GM18861 (cell line): ENCODE measurements around the gene STK38.
"Not testable (repeated sequence)": the region's sequence is repeated elsewhere in the genome, so short reads cannot be mapped to it uniquely, and the experiment has no call there.

Experiments used
- ATAC-seq: cut with Tn5 transposase; IDR thresholded peaks from one replicate; pipeline ENCODE4 v1.9.1; 2021; ENCODE audit not compliant: unreplicated experiment

The STK38 gene

GRCh38 chr6:36546920-36547645 lies at the start of gene STK38:
STK38 (minus strand) TSS chr6:36547479; CDS start chr6:36540202, 7,277 bp downstream.
- peak; percentile 50 for ATAC-seq

DNA sequence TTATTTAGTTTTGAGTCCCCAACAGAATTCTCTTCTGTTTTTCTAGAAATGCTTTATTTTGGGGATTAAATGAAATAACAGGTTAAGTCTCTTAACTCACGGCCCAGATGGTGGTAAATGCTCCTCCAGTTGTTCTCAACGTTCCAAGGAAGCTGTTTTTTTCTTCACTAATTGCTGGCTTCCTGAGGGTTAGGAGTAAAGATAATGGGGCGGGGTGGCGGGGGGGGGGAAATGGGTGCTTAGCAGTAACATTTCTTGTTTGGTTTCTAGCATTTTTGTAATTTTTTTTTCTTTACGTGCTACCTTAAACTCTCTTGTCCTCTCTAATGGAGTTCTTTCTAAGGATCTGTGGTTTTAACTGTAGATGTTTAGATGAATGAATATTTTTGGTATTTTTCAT lies 49.1 kb upstream of the STK38 start:
- ATAC-seq = no peak

GRCh38 chr6:36594816-36595643 lies 47.8 kb upstream of the STK38 start:
- ATAC-seq = no peak

GRCh38 chr6:36594029-36594815 lies 46.9 kb upstream of the STK38 start, which contains the start of gene SRSF3:
SRSF3 (plus strand) TSS chr6:36594362; CDS start chr6:36596763, 2,401 bp downstream.
- ATAC-seq = peak; percentile 80

DNA sequence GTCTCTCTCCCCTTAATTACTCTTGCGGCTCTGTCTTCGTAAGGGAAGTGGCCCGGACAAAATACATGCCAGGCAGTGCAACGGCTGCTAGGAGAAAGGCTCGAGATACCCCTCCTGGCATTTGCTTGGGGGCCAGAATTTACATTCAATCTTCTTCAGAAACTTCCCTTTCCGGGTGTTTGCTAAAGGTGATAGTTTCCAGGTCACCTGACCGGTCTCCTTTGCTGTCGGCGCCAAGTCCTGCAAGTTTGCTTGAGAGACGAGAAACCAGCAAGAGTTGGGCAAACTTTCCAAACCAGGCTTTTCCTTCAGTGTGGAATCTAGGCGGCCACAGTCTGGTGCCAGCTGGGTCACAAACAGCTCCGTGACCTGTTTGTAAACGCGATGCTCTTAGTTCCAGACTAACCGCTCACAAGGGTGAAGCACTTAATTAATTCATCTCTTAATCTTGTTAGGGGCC lies 46.3 kb upstream of the STK38 start:
- no peak for ATAC-seq

GRCh38 chr6:36592221-36592655 lies 45.0 kb upstream of the STK38 start:
- ATAC-seq = peak; percentile 43

- no peak for ATAC-seq
Measured at GRCh38 chr6:36590237-36590636, 43.0 kb upstream of the STK38 start.

DNA sequence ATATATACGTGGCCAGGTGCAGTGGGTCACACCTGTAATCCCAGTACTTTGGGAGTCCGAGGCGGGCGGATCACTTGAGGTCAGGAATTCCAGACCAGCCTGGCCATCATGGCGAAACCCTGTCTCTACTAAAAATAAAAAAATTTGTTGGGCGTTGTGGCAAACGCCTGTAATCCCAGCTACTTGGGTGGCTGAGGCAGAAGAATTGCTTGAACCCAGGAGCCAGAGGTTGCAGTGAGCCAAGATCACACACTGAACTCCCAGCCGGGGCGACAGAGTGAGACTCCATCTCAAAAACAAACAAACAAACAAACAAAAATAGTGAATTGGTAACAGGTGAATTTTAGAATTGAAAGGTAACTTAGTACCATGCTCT lies 41.7 kb upstream of the STK38 start:
- ATAC-seq = not testable (repeated sequence)

DNA sequence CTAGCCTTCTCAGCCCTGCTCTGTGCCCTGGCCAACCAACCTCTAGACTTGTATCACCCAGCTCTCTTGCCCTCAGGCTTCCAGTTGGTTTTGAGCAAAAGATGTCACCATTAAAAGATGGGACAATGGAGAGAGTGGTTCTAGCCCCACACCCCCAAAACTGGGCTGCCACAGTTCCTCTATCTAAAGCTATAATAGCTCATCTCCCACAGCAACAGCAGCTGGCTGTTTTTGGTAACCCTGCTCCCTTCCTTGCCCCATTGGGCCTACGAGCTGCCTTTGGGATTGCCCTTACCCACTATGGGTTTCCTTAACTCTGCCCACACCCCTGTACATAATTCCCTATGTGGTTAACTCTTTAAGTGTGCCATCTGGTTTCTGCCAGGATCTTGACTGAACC lies 39.3 kb upstream of the STK38 start:
- no peak for ATAC-seq

- ATAC-seq = no peak
Measured at GRCh38 chr6:36581716-36582115, 34.4 kb upstream of the STK38 start.

DNA sequence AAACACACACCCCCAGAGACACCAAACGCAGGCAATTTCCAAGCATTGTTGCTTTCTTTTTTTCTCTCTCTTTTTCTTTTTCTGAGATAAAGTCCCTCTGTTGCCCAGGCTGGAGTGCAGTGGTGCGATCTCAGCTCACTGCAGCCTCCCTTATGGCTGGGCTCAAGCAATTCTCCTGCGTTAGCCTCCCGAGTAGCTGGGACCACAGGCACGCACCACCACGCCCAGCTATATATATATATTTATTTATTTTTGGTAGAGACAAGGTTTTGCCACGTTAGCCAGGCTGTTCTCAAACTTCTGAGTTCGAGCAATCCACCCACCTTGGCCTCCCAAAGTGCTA lies 32.9 kb upstream of the STK38 start:
- no peak for ATAC-seq

DNA sequence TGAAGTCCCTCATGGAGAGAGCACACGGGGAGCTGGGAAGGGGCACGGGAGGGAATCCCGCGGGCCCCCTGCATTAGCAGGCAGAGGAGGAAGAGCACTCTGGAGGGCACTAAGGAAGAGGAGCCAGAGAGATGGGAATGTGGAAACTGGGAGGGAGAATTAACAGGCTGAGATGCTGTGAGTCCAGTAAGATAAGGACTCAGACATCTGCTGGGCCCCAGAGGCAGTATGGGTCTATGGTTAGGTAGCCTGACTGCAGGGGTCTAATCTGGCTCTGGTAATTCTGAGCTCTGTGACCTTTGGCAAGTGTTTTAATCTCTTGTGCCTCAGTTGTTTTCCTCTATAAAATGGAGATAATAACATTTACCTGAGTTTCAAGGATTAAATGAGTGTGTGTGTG lies 31.2 kb upstream of the STK38 start:
- ATAC-seq = no peak

DNA sequence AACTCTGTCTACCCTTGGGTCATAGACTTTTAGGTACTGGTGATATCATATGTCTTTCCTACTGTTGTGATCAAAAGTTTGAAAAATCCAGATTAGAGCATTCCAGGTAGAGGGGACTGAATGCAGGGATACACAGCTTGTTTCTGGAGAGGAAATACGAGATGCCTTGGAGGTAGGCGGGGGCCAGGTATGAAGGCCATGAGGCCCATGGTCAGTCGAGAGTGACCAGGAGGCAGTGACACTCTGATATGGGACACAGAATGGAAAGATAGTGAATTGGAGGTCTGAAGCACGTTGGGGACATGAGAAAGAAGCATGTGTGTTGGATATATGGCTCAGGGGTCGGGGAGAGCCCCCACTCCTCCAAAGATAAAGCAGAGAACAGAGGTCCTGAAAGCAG lies 30.8 kb upstream of the STK38 start:
- ATAC-seq = no peak

- ATAC-seq = no peak
Measured at GRCh38 chr6:36577301-36577700, 30.0 kb upstream of the STK38 start.

- ATAC-seq = no peak
Measured at GRCh38 chr6:36576578-36576977, 29.3 kb upstream of the STK38 start.

DNA sequence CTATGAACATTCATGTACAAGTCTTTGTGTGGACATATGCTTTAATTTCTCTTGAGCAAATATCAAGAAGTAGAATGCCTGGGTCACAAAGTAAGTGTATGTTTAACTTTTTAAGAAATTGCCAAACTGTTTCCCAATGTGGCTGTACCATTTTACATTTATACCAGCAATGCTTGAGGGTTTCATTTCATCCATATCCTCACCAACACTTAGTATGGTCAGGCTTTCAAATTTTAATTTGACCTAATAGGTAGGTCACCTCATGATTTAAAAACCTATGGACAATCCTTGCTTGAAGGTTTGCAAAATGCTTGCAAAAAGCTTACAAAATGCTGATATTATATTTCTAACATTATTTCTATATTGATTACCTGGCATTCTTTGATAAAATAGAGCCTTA lies 27.4 kb upstream of the STK38 start:
- ATAC-seq = no peak

DNA sequence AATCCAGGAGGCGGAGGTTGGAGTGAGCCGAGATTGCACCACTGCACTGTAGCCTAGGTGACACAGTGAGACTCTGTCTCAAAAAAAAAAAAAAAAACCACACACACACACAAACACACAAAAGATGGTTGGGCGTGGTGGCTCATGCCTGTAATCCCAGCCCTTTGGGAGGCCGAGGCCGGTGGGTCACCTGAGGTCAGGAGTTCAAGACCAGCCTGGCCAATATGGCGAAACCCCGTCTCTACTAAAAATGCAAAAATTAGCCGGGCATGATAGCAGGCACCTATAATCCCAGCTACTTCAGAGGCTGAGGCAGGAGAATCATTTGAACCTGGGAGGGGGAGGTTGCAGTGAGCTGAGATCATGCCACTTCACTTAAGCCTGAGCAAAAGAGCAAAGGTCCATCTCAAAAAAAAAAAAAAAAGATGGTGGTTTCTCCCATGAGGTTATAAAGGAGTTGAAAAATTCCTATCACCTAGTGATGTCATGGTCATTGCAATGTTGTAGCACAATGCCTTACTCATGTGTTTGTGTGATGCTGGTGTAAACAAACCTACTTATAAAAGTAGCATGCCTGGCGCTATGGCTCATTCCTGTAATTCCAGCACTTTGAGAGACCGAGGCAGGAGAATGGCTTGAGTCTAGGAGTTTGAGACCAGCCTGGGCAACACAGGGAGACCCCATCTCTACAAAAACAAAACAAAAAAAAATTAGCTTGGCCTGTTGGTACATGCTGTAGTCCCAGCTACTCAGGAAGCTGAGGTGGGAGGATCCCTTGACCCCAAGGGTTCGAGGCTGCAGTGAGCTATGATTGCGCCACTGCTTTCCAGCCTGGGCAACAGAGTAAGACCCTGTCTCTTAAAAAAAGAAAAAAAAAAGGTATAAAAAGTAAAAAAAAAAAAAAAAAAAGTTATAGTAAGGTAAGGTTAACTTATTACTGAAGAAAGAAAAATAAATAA lies 25.4 kb upstream of the STK38 start:
- ATAC-seq = not testable (repeated sequence)

GRCh38 chr6:36571122-36572043 lies 24.1 kb upstream of the STK38 start:
- no peak for ATAC-seq

DNA sequence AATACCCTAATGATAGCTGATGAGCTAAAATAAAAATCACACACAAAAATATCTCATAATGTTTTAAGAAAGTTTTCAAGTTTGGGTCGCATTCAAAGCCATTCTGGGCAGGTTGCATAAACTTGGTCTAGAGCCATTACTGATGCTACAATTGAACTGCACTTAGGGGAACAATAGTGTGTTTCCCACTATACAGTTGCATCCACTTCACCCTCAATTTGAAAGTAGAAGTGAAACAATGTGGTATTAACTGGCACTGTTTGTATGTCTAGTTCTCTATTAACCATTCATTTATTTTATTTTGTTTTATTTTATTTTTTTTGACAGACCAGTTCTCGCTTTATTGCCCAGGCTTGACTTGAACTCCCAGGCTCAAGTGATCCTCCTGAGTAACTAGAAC lies 23.0 kb upstream of the STK38 start:
- ATAC-seq = no peak
